HEK293T (cell line): Measurements from ENCODE around the gene MYLK2.

Source experiments
- ARNT ChIP-seq: fragments of 450-650 bp; IDR thresholded peaks from 2 replicates; pipeline ENCODE4 v1.6.1; 2017; ENCODE audit warnings: mild to moderate bottlenecking
- BHLHE40 ChIP-seq: fragments of 450-650 bp; IDR thresholded peaks from 2 replicates; pipeline ENCODE4 v1.6.1; 2016; ENCODE audit warnings: mild to moderate bottlenecking, moderate library complexity, borderline replicate concordance
- ELF4 ChIP-seq: fragments of 450-650 bp; IDR thresholded peaks from 2 replicates; pipeline ENCODE4 v1.6.1; 2017; ENCODE audit warnings: antibody characterized with exemption
- FOXA1 ChIP-seq: fragments of 450-650 bp; IDR thresholded peaks from 2 replicates; pipeline ENCODE4 v1.6.1; 2016; ENCODE audit warnings: mild to moderate bottlenecking
- FOXK2 ChIP-seq: fragments of 450-650 bp; IDR thresholded peaks from 2 replicates; pipeline ENCODE4 v1.6.1; 2016; ENCODE audit warnings: mild to moderate bottlenecking
- NFRKB ChIP-seq: fragments of 450-650 bp; IDR thresholded peaks from 2 replicates; pipeline ENCODE4 v1.6.1; 2016; ENCODE audit warnings: mild to moderate bottlenecking, moderate library complexity
- SUZ12 ChIP-seq: fragments of 450-650 bp; IDR thresholded peaks from 2 replicates; pipeline ENCODE4 v1.6.1; 2016; ENCODE audit warnings: mild to moderate bottlenecking
- TARDBP ChIP-seq: fragments of 450-650 bp; IDR thresholded peaks from 2 replicates; pipeline ENCODE4 v1.6.1; 2016
- ZNF384 ChIP-seq: fragments of 450-650 bp; IDR thresholded peaks from 2 replicates; pipeline ENCODE4 v1.6.1; 2016

DNA sequence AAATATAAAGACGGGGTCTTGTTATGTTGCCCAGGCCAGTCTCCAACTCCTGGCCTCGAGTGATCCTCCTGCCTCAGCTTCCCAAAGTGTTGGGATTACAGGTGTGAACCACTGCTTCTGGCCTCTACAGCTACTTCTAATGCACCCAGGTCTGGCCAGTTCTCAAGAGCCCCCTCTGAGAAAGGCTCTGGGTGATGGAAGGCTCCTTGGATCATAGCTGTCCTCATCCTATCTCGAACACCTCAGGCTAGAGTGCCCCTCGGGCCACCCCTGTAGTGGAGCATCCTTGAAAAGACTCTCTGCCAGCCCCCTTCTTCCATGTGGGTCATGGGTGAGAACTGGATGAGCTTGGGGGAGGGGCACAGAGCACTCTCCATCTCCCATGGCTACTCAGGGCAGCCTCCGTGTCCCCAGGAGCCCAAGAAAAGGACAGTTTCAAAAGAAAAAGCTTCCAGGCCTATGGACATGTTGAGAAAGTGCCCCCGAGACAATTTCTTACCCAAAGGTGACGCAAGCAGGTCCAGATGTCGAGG lies 714 bp upstream of the MYLK2 start:
- TF ChIP-seq FOXK2 (no peak), NFRKB (no peak), TARDBP (no peak), ELF4 (no peak), ZNF384 (no peak), SUZ12 (no peak), BHLHE40 (no peak), ARNT (no peak), FOXA1 (no peak)
